Measurements from ENCODE around the gene SPSB4. TPM values are rescaled to one million over a fixed set of nuclear protein-coding genes. Genes with fewer than 3 reads are reported as not detected.

The SPSB4 gene
- total and polyA plus RNA-seq, 2 of the 8 experiments (the other 6 are each of a cell fraction or from before 2014, with no cell fraction given): 15.1 to 17.2 TPM

DNA sequence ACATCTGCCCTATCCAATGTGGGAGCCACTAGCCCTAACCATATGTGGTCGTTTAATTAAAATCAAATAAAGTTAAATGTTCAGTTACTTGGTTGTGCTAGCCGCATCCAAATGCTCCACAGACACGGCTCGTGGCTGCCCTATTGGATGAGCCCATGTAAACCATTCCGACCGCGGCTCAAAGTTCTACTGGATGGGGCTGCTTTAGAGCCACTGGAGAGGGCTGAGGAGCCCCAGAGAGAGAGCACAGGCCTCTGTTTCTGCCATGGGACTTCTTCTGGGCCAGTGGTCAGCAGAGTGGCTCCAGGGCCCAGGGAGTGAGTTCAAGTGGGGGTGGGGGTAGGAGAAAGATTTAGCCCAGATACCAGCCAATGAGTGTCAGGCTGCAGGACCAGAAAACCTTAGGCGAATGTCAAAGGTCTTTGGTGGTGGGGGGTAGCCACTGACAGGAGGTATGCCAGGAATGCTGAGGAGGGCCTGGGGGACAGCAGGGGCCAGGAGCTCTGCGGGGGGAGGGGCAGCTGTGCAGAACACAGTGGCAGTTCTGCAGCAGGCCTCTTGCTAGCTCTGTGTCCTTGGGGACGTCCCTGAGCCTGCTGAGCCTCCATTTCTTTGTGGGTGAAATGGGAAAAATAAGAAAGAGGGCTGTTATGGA is 30.1 kb downstream of the SPSB4 start (continued):
- TF ChIP-seq CTCF (IDR thresholded peaks at IDR 0.05; ENCODE audit: control extremely low read depth in 1 of 3, insufficient read depth in 1 of 3, low read depth in 1 of 3, low read length in 3 of 3): no peak
- TF ChIP-seq NRF1 (IDR thresholded peaks at IDR 0.05; ENCODE audit: low read depth, low read length): no peak
- no peak for TF ChIP-seq POLR2A (IDR thresholded peaks at IDR 0.05; ENCODE audit: control extremely low read depth in 1 of 2, low read depth in 2 of 2, low read length in 2 of 2)
- TF ChIP-seq HDAC6 (IDR thresholded peaks at IDR 0.05; ENCODE audit: low read depth, low read length): no peak
- TF ChIP-seq TCF12 (IDR thresholded peaks at IDR 0.05; ENCODE audit: low read depth, low read length): peak; percentile 87
- no peak for TF ChIP-seq FOSL1 (IDR thresholded peaks at IDR 0.05; ENCODE audit: insufficient read depth, low read depth, low read length)
- TF ChIP-seq CREB1 (IDR thresholded peaks at IDR 0.05): no peak
- no peak for TF ChIP-seq SP4 (IDR thresholded peaks at IDR 0.05; ENCODE audit: low read length)
- TF ChIP-seq POU5F1 (IDR thresholded peaks at IDR 0.05; ENCODE audit: low read depth, low read length): no peak
- TF ChIP-seq BCL11A (IDR thresholded peaks at IDR 0.05; ENCODE audit: low read depth in 2 of 2, low read length in 2 of 2): no peak
- TF ChIP-seq YY1 (IDR thresholded peaks at IDR 0.05; ENCODE audit: low read depth, low read length): peak; percentile 80
- no peak for TF ChIP-seq TAF1 (IDR thresholded peaks at IDR 0.05; ENCODE audit: low read depth, low read length)
- TF ChIP-seq EGR1 (IDR thresholded peaks at IDR 0.05; ENCODE audit: borderline replicate concordance, low read depth, low read length): no peak
- TF ChIP-seq RXRA (IDR thresholded peaks at IDR 0.05; ENCODE audit: insufficient read depth, low read depth, low read length): no peak
- TF ChIP-seq SIN3A (conservative IDR thresholded peaks at IDR 0.05 in 1 of 2, IDR thresholded peaks at IDR 0.05 in 1 of 2; ENCODE audit: low read depth in 1 of 2, low read length in 2 of 2): peak; percentile 100
- peak in 1 of 2 experiments; percentile 97; a peak in 2 of 4 replicates for TF ChIP-seq HDAC2 (IDR thresholded peaks at IDR 0.05; ENCODE audit: borderline replicate concordance in 1 of 2, low read depth in 2 of 2, low read length in 2 of 2)
- TF ChIP-seq GABPA (IDR thresholded peaks at IDR 0.05; ENCODE audit: borderline replicate concordance, insufficient read depth, low read length): no peak
- no peak for TF ChIP-seq EZH2 (IDR thresholded peaks at IDR 0.05; ENCODE audit: low read depth, low read length, severe bottlenecking)

Measured in H1 (cell line).